HEK293 (cell line): Measurements from ENCODE around the gene TRAPPC4.
A peak's percentile ranks its signal among the peaks of the same experiment; 100 is the strongest.
"Not testable (repeated sequence)": the region's sequence is repeated elsewhere in the genome, so short reads cannot be mapped to it uniquely, and the experiment has no call there.

Experiments used
- CTCF ChIA-PET: fragments of 350-600 bp; formaldehyde crosslinking; extraction: SDS; loops from one replicate; lab custom pipeline; 2021; ENCODE audit warnings: antibody characterized with exemption; lab: Yijun Ruan, JAX
- POLR2A ChIA-PET: fragments of 300-600 bp; formaldehyde crosslinking; extraction: SDS; loops from one replicate; lab custom pipeline; 2020; ENCODE audit warnings: antibody characterized with exemption, inconsistent platforms; lab: Yijun Ruan, JAX
- H3K27ac ChIP-seq: fragments of 200-500 bp; sonication (Bioruptor generic); 2 replicates; pipeline ENCODE4 v1.5.1; 2014; ENCODE audit warnings: low read depth, low read length, control low read depth, inconsistent platforms; ENCODE audit errors: extremely low read depth
- H3K36me3 ChIP-seq, 2 experiments: fragments of 200-500 bp in 1 of 2; sonication (Bioruptor generic) in 1 of 2; 1 replicate in 1 of 2; 2 replicates in 1 of 2; pipeline ENCODE4 v1.5.1; 2014 to 2017; ENCODE audit warnings: inconsistent platforms in 2 of 2, low read length in 2 of 2; ENCODE audit not compliant: control insufficient read depth in 2 of 2, insufficient read depth in 1 of 2
- H3K4me1 ChIP-seq: fragments of 200-500 bp; sonication (Bioruptor generic); 2 replicates; pipeline ENCODE4 v1.5.1; 2014; ENCODE audit warnings: mild to moderate bottlenecking, low read length, inconsistent platforms; ENCODE audit not compliant: control insufficient read depth, insufficient read depth
- H3K4me3 ChIP-seq: 2 replicates; pipeline ENCODE4 v1.5.1; 2011; ENCODE audit warnings: low read depth, mild to moderate bottlenecking, control low read depth, low read length, moderate library complexity
- H3K9me3 ChIP-seq: fragments of 200-500 bp; sonication (Bioruptor generic); 2 replicates; pipeline ENCODE4 v1.5.1; 2014; ENCODE audit warnings: low read depth, low read length, inconsistent platforms; ENCODE audit not compliant: control insufficient read depth, insufficient read depth
- BCL11A ChIP-seq: fragments of 450-650 bp; formaldehyde crosslinking; IDR thresholded peaks from 2 replicates; pipeline ENCODE4 v1.5.1; 2016; ENCODE audit warnings: low read depth, missing biosample characterization, missing genetic modification characterization
- BCL11B ChIP-seq: fragments of 450-650 bp; formaldehyde crosslinking; IDR thresholded peaks from 2 replicates; pipeline ENCODE4 v1.5.1; 2016; ENCODE audit warnings: low read depth, missing biosample characterization, missing genetic modification characterization
- GLIS1 ChIP-seq: fragments of 450-650 bp; formaldehyde crosslinking; IDR thresholded peaks from 2 replicates; pipeline ENCODE4 v1.5.1; 2016; ENCODE audit warnings: missing biosample characterization, missing genetic modification characterization
- KLF1 ChIP-seq: fragments of 450-650 bp; formaldehyde crosslinking; IDR thresholded peaks from 2 replicates; pipeline ENCODE4 v1.5.1; 2016; ENCODE audit warnings: missing biosample characterization, missing genetic modification characterization
- KLF17 ChIP-seq: fragments of 450-650 bp; formaldehyde crosslinking; IDR thresholded peaks from 2 replicates; pipeline ENCODE4 v1.5.1; 2016; ENCODE audit warnings: missing biosample characterization, missing genetic modification characterization
- KLF9 ChIP-seq: fragments of 450-650 bp; formaldehyde crosslinking; IDR thresholded peaks from 2 replicates; pipeline ENCODE4 v1.5.1; 2016; ENCODE audit warnings: missing biosample characterization, missing genetic modification characterization, low read depth
- SP7 ChIP-seq: fragments of 450-650 bp; formaldehyde crosslinking; IDR thresholded peaks from 2 replicates; pipeline ENCODE4 v1.5.1; 2016; ENCODE audit warnings: missing biosample characterization, missing genetic modification characterization
- TRIM28 ChIP-seq: IDR thresholded peaks from 2 replicates; pipeline ENCODE4 v1.6.1; 2011; ENCODE audit warnings: low read length, control low read depth, borderline replicate concordance
- ZBTB1 ChIP-seq: fragments of 450-650 bp; formaldehyde crosslinking; IDR thresholded peaks from 2 replicates; pipeline ENCODE4 v1.5.1; 2016; ENCODE audit warnings: missing biosample characterization, missing genetic modification characterization
- ZBTB20 ChIP-seq: fragments of 450-650 bp; formaldehyde crosslinking; IDR thresholded peaks from 2 replicates; pipeline ENCODE4 v1.5.1; 2016; ENCODE audit warnings: missing biosample characterization, missing genetic modification characterization
- ZBTB21 ChIP-seq: fragments of 450-650 bp; formaldehyde crosslinking; IDR thresholded peaks from 2 replicates; pipeline ENCODE4 v1.5.1; 2017; ENCODE audit warnings: missing biosample characterization, missing genetic modification characterization
- ZFP37 ChIP-seq: fragments of 450-650 bp; formaldehyde crosslinking; IDR thresholded peaks from 2 replicates; pipeline ENCODE4 v1.5.1; 2016; ENCODE audit warnings: missing biosample characterization, missing genetic modification characterization
- ZNF132 ChIP-seq: fragments of 450-650 bp; formaldehyde crosslinking; IDR thresholded peaks from 2 replicates; pipeline ENCODE4 v1.5.1; 2017; ENCODE audit warnings: missing biosample characterization, missing genetic modification characterization, borderline replicate concordance
- ZNF146 ChIP-seq: fragments of 450-650 bp; formaldehyde crosslinking; IDR thresholded peaks from 2 replicates; pipeline ENCODE4 v1.5.1; 2016; ENCODE audit warnings: missing biosample characterization, missing genetic modification characterization
- ZNF157 ChIP-seq: fragments of 450-650 bp; formaldehyde crosslinking; IDR thresholded peaks from 2 replicates; pipeline ENCODE4 v1.5.1; 2016; ENCODE audit warnings: missing biosample characterization, missing genetic modification characterization
- ZNF175 ChIP-seq: fragments of 450-650 bp; formaldehyde crosslinking; IDR thresholded peaks from 2 replicates; pipeline ENCODE4 v1.5.1; 2016; ENCODE audit warnings: missing biosample characterization, missing genetic modification characterization
- ZNF324 ChIP-seq: fragments of 450-650 bp; formaldehyde crosslinking; IDR thresholded peaks from 2 replicates; pipeline ENCODE4 v1.5.1; 2016; ENCODE audit warnings: missing biosample characterization, missing genetic modification characterization
- ZNF366 ChIP-seq: fragments of 450-650 bp; formaldehyde crosslinking; conservative IDR thresholded peaks from 2 replicates; pipeline ENCODE4 v1.5.1; 2016; ENCODE audit warnings: missing biosample characterization, missing genetic modification characterization
- ZNF398 ChIP-seq: fragments of 450-650 bp; formaldehyde crosslinking; IDR thresholded peaks from 2 replicates; pipeline ENCODE4 v1.5.1; 2017; ENCODE audit warnings: missing biosample characterization, missing genetic modification characterization
- ZNF473 ChIP-seq: fragments of 450-650 bp; formaldehyde crosslinking; IDR thresholded peaks from 2 replicates; pipeline ENCODE4 v1.5.1; 2017; ENCODE audit warnings: missing biosample characterization, missing genetic modification characterization
- ZNF639 ChIP-seq: fragments of 450-650 bp; formaldehyde crosslinking; IDR thresholded peaks from 2 replicates; pipeline ENCODE4 v1.5.1; 2016; ENCODE audit warnings: missing biosample characterization, missing genetic modification characterization
- ZNF785 ChIP-seq: fragments of 450-650 bp; formaldehyde crosslinking; IDR thresholded peaks from 2 replicates; pipeline ENCODE4 v1.5.1; 2016; ENCODE audit warnings: missing biosample characterization, missing genetic modification characterization
- ZNF791 ChIP-seq: fragments of 450-650 bp; formaldehyde crosslinking; IDR thresholded peaks from 2 replicates; pipeline ENCODE4 v1.5.1; 2016; ENCODE audit warnings: missing biosample characterization, missing genetic modification characterization
- ZSCAN16 ChIP-seq: fragments of 450-650 bp; formaldehyde crosslinking; IDR thresholded peaks from 2 replicates; pipeline ENCODE4 v1.5.1; 2016; ENCODE audit warnings: missing biosample characterization, missing genetic modification characterization

Gene TRAPPC4

GRCh38 chr11:119018074-119018938, at the start of gene TRAPPC4, which contains the start of gene RPS25 (continued):
- TF ChIP-seq GLIS1 (tag by site-specific recombination), result peak; percentile 59
- peak; percentile 43; the same call in 1 of the 2 replicates for TF ChIP-seq SP7 (tag by site-specific recombination)

- H3K4me1 ChIP-seq, H3K4me3 ChIP-seq, H3K9me3 ChIP-seq, CTCF ChIA-PET, POLR2A ChIA-PET, H3K36me3 ChIP-seq, H3K27ac ChIP-seq: not testable (repeated sequence)
- peak; percentile 34; the same call in 1 of the 2 replicates for TF ChIP-seq ZNF366
- TF ChIP-seq ZNF146 (tag by site-specific recombination), result peak; percentile 95
Measured at GRCh38 chr11:118969508-118969907, 49.1 kb upstream of the TRAPPC4 start.

GRCh38 chr11:118971646-118972045, 46.9 kb upstream of the TRAPPC4 start, which contains the start of gene FOXR1:
FOXR1 (plus strand) TSS chr11:118971761; CDS start chr11:118971932, 171 bp downstream.
- ChIA-PET POLR2A (no interaction called here), CTCF (interaction anchor here (0.5 kb wide), 1 partner anchor 41 kb away, joined by 4 read pairs; no protein-coding TSS in a partner anchor)
- Histone ChIP-seq H3K36me3 (no peaks in the 10 kb centered on the region), H3K27ac (no peak within 1 kb of the TSS), H3K4me1 (no peaks in the 10 kb centered on the region), H3K4me3 (no peak within 1 kb of the TSS), H3K9me3 (no peaks in the 10 kb centered on the region)
- TF ChIP-seq TRIM28, result no peak
- TF ChIP-seq BCL11A (tag by site-specific recombination), result no peak
- no peak for TF ChIP-seq ZBTB1 (tag by site-specific recombination)
- no peak for TF ChIP-seq ZBTB21 (tag by site-specific recombination)
- TF ChIP-seq ZNF791 (tag by site-specific recombination), result no peak
- TF ChIP-seq ZNF473 (tag by site-specific recombination), result no peak
- TF ChIP-seq BCL11B (tag by site-specific recombination), result no peak
- TF ChIP-seq GLIS1 (tag by site-specific recombination), result no peak
- no peak for TF ChIP-seq ZNF639 (tag by site-specific recombination)

GRCh38 chr11:118973985-118974384, 44.6 kb upstream of the TRAPPC4 start:
- Histone ChIP-seq H3K9me3 (no peaks in the 10 kb centered on the region), H3K36me3 (no peaks in the 10 kb centered on the region), H3K27ac (no peak overlapping the region), H3K4me1 (no peaks in the 10 kb centered on the region), H3K4me3 (no peak overlapping the region)
- CTCF ChIA-PET, result interaction anchor here (0.8 kb wide), 1 partner anchor 17 kb away, joined by 3 read pairs; no protein-coding TSS in a partner anchor
- POLR2A ChIA-PET, result no interaction called here
- TF ChIP-seq ZNF398 (tag by site-specific recombination) (no peak), ZNF132 (tag by site-specific recombination) (no peak), ZNF175 (tag by site-specific recombination) (no peak), ZNF157 (no peak), ZNF785 (tag by site-specific recombination) (no peak), ZNF791 (tag by site-specific recombination) (no peak), ZSCAN16 (tag by site-specific recombination) (no peak), ZFP37 (tag by site-specific recombination) (no peak), ZNF324 (tag by site-specific recombination) (no peak), KLF9 (no peak), KLF1 (tag by site-specific recombination) (no peak), ZBTB20 (tag by site-specific recombination) (no peak), KLF17 (tag by site-specific recombination) (no peak)
